HCT116 (cell line): ENCODE results near the gene MVB12A. TPM values are rescaled to one million over a fixed set of nuclear protein-coding genes. Genes with fewer than 3 reads are reported as not detected.

Experiments used
- ATAC-seq: fragments of 200-7000 bp; cut with Tn5 transposase; 2 replicates; pipeline ENCODE4 v1.9.1; 2020; ENCODE audit warnings: mild to moderate bottlenecking, moderate library complexity
- BruUV-seq: library from RNA; stranded (reverse); fragments of 400-500 nt; replicated peaks from 2 replicates; lab custom pipeline; 2021; lab: Mats Ljungman, UMichigan
- CTCF ChIA-PET: fragments of 300-600 bp; sonication (Branson Sonifier 250); formaldehyde crosslinking; loops from one replicate; lab custom pipeline; 2021; ENCODE audit warnings: antibody characterized with exemption; lab: Charles Lee
- POLR2A ChIA-PET: fragments of 300-600, 350-600 bp; sonication (Branson Sonifier 250); formaldehyde crosslinking; loops from one replicate; lab custom pipeline; 2021; ENCODE audit warnings: antibody characterized with exemption; lab: Charles Lee
- RAD21 ChIA-PET, 2 experiments: fragments of 300-600 bp; sonication (Branson Sonifier 250); formaldehyde crosslinking; loops; one replicate each; lab custom pipeline; 2023; ENCODE audit warnings: low total read pairs in 2 of 2; ENCODE audit not compliant: uncharacterized antibody in 2 of 2, unreplicated experiment in 2 of 2, low non-redundant PET in 1 of 2; lab: Charles Lee
- DNase-seq: peaks from one replicate; pipeline ENCODE4 v3.0.0-alpha.2; 2010; ENCODE audit warnings: low read depth, low spot score
- H2AFZ ChIP-seq: fragments of 200-600 bp; shearing (Covaris generic), sonication (generic); 2 replicates; pipeline ENCODE4 v1.6.1; 2017; ENCODE audit warnings: low read depth, mixed run types, mixed read lengths, antibody characterized with exemption, low read length; ENCODE audit not compliant: poor library complexity, severe bottlenecking
- H3K27ac ChIP-seq: 2 replicates; pipeline ENCODE4 v1.5.1; 2012; ENCODE audit warnings: low read depth, low read length
- H3K27me3 ChIP-seq: fragments of 200-600 bp; sonication (generic); 2 replicates; pipeline ENCODE4 v1.6.1; 2016; ENCODE audit warnings: mixed run types, low read length, mixed read lengths; ENCODE audit not compliant: insufficient read depth
- H3K36me3 ChIP-seq, 2 experiments: fragments of 200-500 bp in 1 of 2; fragments of 200-600 bp in 1 of 2; sonication (Bioruptor generic) in 1 of 2; sonication (generic) in 1 of 2; 2 replicates each; pipeline versions ENCODE4 v1.5.1 to v1.6.1; 2014 to 2016; ENCODE audit warnings: low read length in 2 of 2, inconsistent platforms in 1 of 2, mixed read lengths in 1 of 2, mixed run types in 1 of 2; ENCODE audit not compliant: insufficient read depth in 2 of 2, control insufficient read depth in 1 of 2
- H3K4me1 ChIP-seq, 2 experiments: fragments of 200-600 bp in 1 of 2; sonication (generic) in 1 of 2; 2 replicates each; pipeline versions ENCODE4 v1.5.1 to v1.6.1; 2012 to 2017; ENCODE audit warnings: low read length in 2 of 2, inconsistent platforms in 1 of 2, mild to moderate bottlenecking in 1 of 2, mixed read lengths in 1 of 2, mixed run types in 1 of 2, moderate library complexity in 1 of 2; ENCODE audit not compliant: insufficient read depth in 2 of 2, control insufficient read depth in 1 of 2
- H3K4me2 ChIP-seq: fragments of 200-600 bp; sonication (generic); 2 replicates; pipeline ENCODE4 v1.6.1; 2017; ENCODE audit warnings: mixed run types, low read length, mixed read lengths
- H3K4me3 ChIP-seq, 2 experiments: fragments of 200-600 bp in 1 of 2; sonication (generic) in 1 of 2; replicated peaks in 1 of 2; 2 replicates each; pipeline ENCODE4 v1.5.1; 2011 to 2016; ENCODE audit warnings: low read length in 2 of 2, control low read depth in 1 of 2, low read depth in 1 of 2, mild to moderate bottlenecking in 1 of 2, mixed read lengths in 1 of 2, mixed run types in 1 of 2
- H3K79me2 ChIP-seq: fragments of 200-600 bp; sonication (generic); 2 replicates; pipeline ENCODE4 v1.6.1; 2017; ENCODE audit warnings: mild to moderate bottlenecking, mixed run types, low read length, moderate library complexity, mixed read lengths; ENCODE audit not compliant: insufficient read depth
- H3K9ac ChIP-seq: fragments of 200-600 bp; sonication (generic); 2 replicates; pipeline ENCODE4 v1.6.1; 2016; ENCODE audit warnings: low read length, mixed read lengths
- H3K9me2 ChIP-seq: fragments of 200-600 bp; sonication (generic), shearing (Covaris generic); 2 replicates; pipeline ENCODE4 v1.6.1; 2017; ENCODE audit warnings: mixed run types, mild to moderate bottlenecking, moderate library complexity; ENCODE audit not compliant: insufficient read depth
- H3K9me3 ChIP-seq, 2 experiments: fragments of 200-500 bp in 1 of 2; fragments of 200-600 bp in 1 of 2; sonication (Bioruptor generic) in 1 of 2; sonication (generic) in 1 of 2; 2 replicates each; pipeline ENCODE4 v1.6.1; 2014 to 2017; ENCODE audit warnings: low read length in 2 of 2, mixed read lengths in 2 of 2, inconsistent platforms in 1 of 2, low read depth in 1 of 2, mild to moderate bottlenecking in 1 of 2, mixed run types in 1 of 2, moderate library complexity in 1 of 2; ENCODE audit not compliant: control insufficient read depth in 1 of 2, insufficient read depth in 1 of 2
- H4K20me1 ChIP-seq: fragments of 200-600 bp; sonication (generic), shearing (Covaris generic); 2 replicates; pipeline ENCODE4 v1.6.1; 2017; ENCODE audit warnings: mixed run types, mild to moderate bottlenecking, moderate library complexity; ENCODE audit not compliant: insufficient read depth
- ATF3 ChIP-seq: IDR thresholded peaks from 2 replicates; pipeline ENCODE4 v1.6.1; 2012
- CBX3 ChIP-seq: IDR thresholded peaks from 2 replicates; pipeline ENCODE4 v1.6.1; 2012; ENCODE audit warnings: low read depth
- CEBPB ChIP-seq: IDR thresholded peaks from 2 replicates; pipeline ENCODE4 v1.6.1; 2012; ENCODE audit warnings: low read depth
- EGR1 ChIP-seq: IDR thresholded peaks from 2 replicates; pipeline ENCODE4 v1.6.1; 2012; ENCODE audit warnings: low read depth
- ELF1 ChIP-seq: IDR thresholded peaks from 2 replicates; pipeline ENCODE4 v1.6.1; 2012; ENCODE audit warnings: low read depth, borderline replicate concordance
- EZH2 ChIP-seq: fragments of 200-600 bp; sonication (generic); IDR thresholded peaks from 2 replicates; pipeline ENCODE4 v1.6.1; 2017; ENCODE audit warnings: antibody characterized with exemption, mixed run types
- FOSL1 ChIP-seq: IDR thresholded peaks from 2 replicates; pipeline ENCODE4 v1.6.1; 2012; ENCODE audit warnings: low read depth
- JUND ChIP-seq: IDR thresholded peaks from 2 replicates; pipeline ENCODE4 v1.6.1; 2012
- MAX ChIP-seq: IDR thresholded peaks from 2 replicates; pipeline ENCODE4 v1.6.1; 2012
- POLR2AphosphoS5 ChIP-seq: IDR thresholded peaks from 2 replicates; pipeline ENCODE4 v1.6.1; 2011; ENCODE audit warnings: mild to moderate bottlenecking, low read depth, low read length, moderate library complexity
- REST ChIP-seq: IDR thresholded peaks from 2 replicates; pipeline ENCODE4 v1.6.1; 2012; ENCODE audit warnings: low read depth
- SIN3A ChIP-seq: IDR thresholded peaks from 2 replicates; pipeline ENCODE4 v1.6.1; 2012; ENCODE audit warnings: low read depth
- SRF ChIP-seq: IDR thresholded peaks from 2 replicates; pipeline ENCODE4 v1.6.1; 2012; ENCODE audit warnings: low read depth
- TCF7L2 ChIP-seq: IDR thresholded peaks from 2 replicates; pipeline ENCODE4 v1.7.0; 2011; ENCODE audit warnings: borderline replicate concordance, inconsistent platforms; ENCODE audit not compliant: insufficient read depth, insufficient read length; ENCODE audit errors: extremely low read depth
- ZBTB33 ChIP-seq: IDR thresholded peaks from 2 replicates; pipeline ENCODE4 v1.6.1; 2011; ENCODE audit warnings: mild to moderate bottlenecking, low read length, moderate library complexity; ENCODE audit not compliant: insufficient replicate concordance; ENCODE audit errors: extremely low read depth
- ZFX ChIP-seq: fragments of 450-650 bp; IDR thresholded peaks from 2 replicates; pipeline ENCODE4 v1.6.1; 2017
- ZNF274 ChIP-seq: fragments of 200-500 bp; sonication (Bioruptor generic); IDR thresholded peaks from 2 replicates; pipeline ENCODE4 v1.6.1; 2014; ENCODE audit warnings: mild to moderate bottlenecking, low read depth, low read length, inconsistent platforms
- intact Hi-C: fragments of 100-400 bp; cut with micrococcal nuclease; formaldehyde crosslinking; loops from 2 replicates; pipeline ENCODE4 v1.10.0; 2022
- total RNA-seq: library from RNA; stranded (reverse); gene quantifications from one replicate; pipeline ENCODE4 v1.2.1, GENCODE V29; 2021; ENCODE audit not compliant: unreplicated experiment

Gene MVB12A
- total RNA-seq, 1 experiment from 2014 or later: 91.7 TPM

DNA sequence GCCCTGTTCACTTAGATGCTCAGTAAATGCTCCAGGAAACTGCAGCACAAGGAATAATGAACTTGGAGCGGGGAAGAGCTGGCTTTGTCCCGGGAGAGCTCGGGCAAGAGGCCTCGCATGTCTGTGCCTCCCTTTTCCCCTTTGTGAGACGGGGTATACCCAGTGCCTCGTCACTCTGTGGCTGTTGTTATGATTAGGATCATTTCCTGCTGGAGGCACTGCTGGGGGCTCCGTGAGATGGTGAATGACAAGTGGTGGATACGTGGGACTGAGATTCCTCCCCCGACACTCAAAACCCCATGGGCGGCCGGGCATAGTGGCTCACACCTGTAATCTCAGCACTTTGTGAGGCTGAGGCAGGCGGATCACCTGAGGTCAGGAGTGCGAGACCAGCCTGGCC, 41.6 kb upstream of the MVB12A start:
- POLR2A ChIA-PET: no interaction called here
- Histone ChIP-seq H3K27me3 (no peaks in the 10 kb centered on the region), H2AFZ (no peak overlapping the region), H3K4me1 (peaks cover 12% of the 10 kb centered on the region in 2 experiments), H3K9me2 (no peaks in the 10 kb centered on the region), H3K36me3 (no peaks in the 10 kb centered on the region), H3K9me3 (no peaks in the 10 kb centered on the region), H3K4me2 (no peak overlapping the region), H3K4me3 (no peak overlapping the region), H4K20me1 (no peaks in the 10 kb centered on the region), H3K9ac (no peak overlapping the region), H3K79me2 (no peaks in the 10 kb centered on the region), H3K27ac (no peak overlapping the region)
- TF ChIP-seq TCF7L2 (no peak), ZNF274 (no peak), MAX (no peak), ATF3 (no peak), EGR1 (no peak), JUND (no peak), FOSL1 (no peak), SIN3A (no peak), ELF1 (no peak)
- intact Hi-C loops: no loop called here
- RAD21 ChIA-PET: no interaction called here
- no TSS peak for BruUV-seq
- no peak for DNase-seq
- ATAC-seq: no peak
- CTCF ChIA-PET: interaction anchor here (0.5 to 0.8 kb wide), 2 partner anchors 8 to 16 kb away, joined by 3 read pairs; no protein-coding TSS in a partner anchor

DNA sequence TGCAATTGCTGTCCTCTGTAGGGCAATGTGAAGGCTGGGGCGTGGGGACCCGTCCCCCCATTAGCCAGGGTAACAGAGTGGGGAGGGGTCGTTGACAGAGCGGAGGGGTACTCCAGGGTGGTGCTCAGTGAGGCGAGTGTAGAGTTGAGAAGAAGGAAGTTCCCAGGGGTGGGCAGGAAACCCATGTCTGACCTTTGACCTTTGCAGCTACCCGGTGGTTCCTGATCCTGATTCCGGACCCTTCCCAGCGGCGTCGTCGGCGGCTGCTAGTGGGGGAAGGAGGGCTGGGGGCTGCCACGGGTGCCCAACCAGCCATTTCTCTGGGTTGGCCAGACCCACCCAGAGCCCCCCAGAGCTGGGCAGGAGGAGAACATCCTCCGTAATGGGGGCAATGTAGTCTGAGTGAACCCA, 40.6 kb upstream of the MVB12A start:
- RAD21 ChIA-PET: no interaction called here
- BruUV-seq: no TSS peak
- H3K79me2 ChIP-seq: no peaks in the 10 kb centered on the region
- DNase-seq: no peak
- no peak overlapping the region for H3K9ac ChIP-seq
- CTCF ChIA-PET: no interaction called here
- no peak overlapping the region for H3K27ac ChIP-seq
- no peak overlapping the region for H3K4me3 ChIP-seq
- H3K4me1 ChIP-seq: peaks cover 20 to 21% of the 10 kb centered on the region in 2 experiments
- no peaks in the 10 kb centered on the region for H3K9me3 ChIP-seq
- POLR2A ChIA-PET: no interaction called here
- H4K20me1 ChIP-seq: no peaks in the 10 kb centered on the region
- intact Hi-C loops: no loop called here
- H2AFZ ChIP-seq: no peak overlapping the region
- no peaks in the 10 kb centered on the region for H3K36me3 ChIP-seq
- no peak for ATAC-seq
- no peaks in the 10 kb centered on the region for H3K9me2 ChIP-seq
- no peaks in the 10 kb centered on the region for H3K27me3 ChIP-seq
- H3K4me2 ChIP-seq: no peak overlapping the region
- TF ChIP-seq CEBPB (no peak), POLR2AphosphoS5 (no peak), FOSL1 (no peak), REST (no peak), SRF (no peak), ZBTB33 (no peak), CBX3 (no peak), ZFX (no peak), EZH2 (no peak), JUND (no peak), SIN3A (no peak)
